Renal cortex interstitium (tissue), 11 donors: ENCODE data around the gene IRF9. TPM values are rescaled to one million over a fixed set of nuclear protein-coding genes. Genes with fewer than 3 reads are reported as not detected.
A peak's percentile ranks its signal among the peaks of the same experiment; 100 is the strongest.

ENCODE experiments used
- DNase-seq, 11 donors: peaks; one replicate each; pipeline ENCODE4 v3.0.0-alpha.2; 2013; ENCODE audit warnings: low read depth in 9 of 11, low spot score in 4 of 11; ENCODE audit errors: extremely low read depth in 1 of 11
- polyA plus RNA-seq, 3 donors: library from polyadenylated mRNA; unstranded; fragments of 120-200 nt; gene quantifications; one replicate each; pipeline ENCODE4 v1.2.1, GENCODE V29; 2013; ENCODE audit not compliant: insufficient read length in 3 of 3

Gene IRF9
- polyA plus RNA-seq, 3 donors, result 56.3 to 66.1 (median 58.3) TPM

GRCh38 chr14:24143511-24143910 lies 17.6 kb upstream of the IRF9 start:
- DNase-seq, result no peak

- no peak for DNase-seq
Observed at GRCh38 chr14:24144451-24144850, 16.6 kb upstream of the IRF9 start.

GRCh38 chr14:24145219-24145618 lies 15.8 kb upstream of the IRF9 start:
- DNase-seq, result no peak

- no peak for DNase-seq
Observed at GRCh38 chr14:24145690-24146452, 15.2 kb upstream of the IRF9 start.

GRCh38 chr14:24146453-24146977 lies 14.6 kb upstream of the IRF9 start, which contains the start of gene PSME2:
Gene PSME2, minus strand, starts transcription at chr14:24146610. Its CDS starts 29 bp downstream, at chr14:24146581.
- peak; percentile 82 to 97 (median 94) for DNase-seq

- DNase-seq, result peak; percentile 92 to 98 (median 97)
Observed at GRCh38 chr14:24146978-24147760, 13.9 kb upstream of the IRF9 start, which contains the start of gene RNF31. Gene RNF31, plus strand, starts transcription at chr14:24147498. Its CDS starts 201 bp downstream, at chr14:24147699.

GRCh38 chr14:24147761-24148428 lies 13.2 kb upstream of the IRF9 start:
- no peak for DNase-seq

GRCh38 chr14:24149302-24149969 lies 11.6 kb upstream of the IRF9 start:
- DNase-seq, result no peak

- no peak for DNase-seq
Observed at GRCh38 chr14:24150061-24150460, 11.0 kb upstream of the IRF9 start.

- DNase-seq, result no peak
Observed at GRCh38 chr14:24150567-24150966, 10.5 kb upstream of the IRF9 start.

- DNase-seq, result no peak
Observed at GRCh38 chr14:24150993-24151392, 10.1 kb upstream of the IRF9 start.

GRCh38 chr14:24151404-24152080 lies 9.5 kb upstream of the IRF9 start:
- no peak for DNase-seq

GRCh38 chr14:24155100-24155499 lies 6.0 kb upstream of the IRF9 start:
- DNase-seq, result no peak

GRCh38 chr14:24156840-24157239 lies 4.2 kb upstream of the IRF9 start:
- no peak for DNase-seq

- DNase-seq, result no peak
Observed at GRCh38 chr14:24157331-24157730, 3.7 kb upstream of the IRF9 start.

- DNase-seq, result no peak
Observed at GRCh38 chr14:24159777-24160498, 1.1 kb upstream of the IRF9 start.

- DNase-seq, result no peak
Observed at GRCh38 chr14:24160499-24160849, 591 bp upstream of the IRF9 start.

GRCh38 chr14:24162093-24162492 lies 1.0 kb downstream of the IRF9 start:
- no peak for DNase-seq
